DND-41 (cell line): Measurements from ENCODE around the gene RBPJ.
"Not testable (repeated sequence)": the region's sequence is repeated elsewhere in the genome, so short reads cannot be mapped to it uniquely, and the experiment has no call there.

Experiments
- ATAC-seq: fragments of 200-7000 bp; cut with Tn5 transposase; 3 replicates; pipeline ENCODE4 v1.9.1; 2021; ENCODE audit warnings: low read depth; ENCODE audit not compliant: insufficient read depth
- DNase-seq: peaks from one replicate; pipeline ENCODE4 v3.0.0-alpha.2; 2020
- H2AFZ ChIP-seq: 2 replicates; pipeline ENCODE4 v1.6.0; 2012; ENCODE audit warnings: low read depth, low read length
- H3K27ac ChIP-seq: 2 replicates; pipeline ENCODE4 v1.5.1; 2012; ENCODE audit warnings: low read length, inconsistent platforms
- H3K27me3 ChIP-seq: fragments of 200-600 bp; sonication (generic); 2 replicates; pipeline ENCODE4 v1.6.0; 2012; ENCODE audit warnings: low read length, mild to moderate bottlenecking, inconsistent platforms; ENCODE audit not compliant: insufficient read depth, poor library complexity
- H3K36me3 ChIP-seq: 2 replicates; pipeline ENCODE4 v1.5.1; 2012; ENCODE audit warnings: low read length, inconsistent platforms; ENCODE audit not compliant: insufficient read depth
- H3K4me1 ChIP-seq: 2 replicates; pipeline ENCODE4 v1.5.1; 2012; ENCODE audit warnings: mild to moderate bottlenecking, low read length; ENCODE audit not compliant: insufficient read depth
- H3K4me2 ChIP-seq: 2 replicates; pipeline ENCODE4 v1.6.0; 2012; ENCODE audit warnings: mild to moderate bottlenecking, moderate library complexity, low read length, inconsistent platforms; ENCODE audit not compliant: insufficient read depth
- H3K4me3 ChIP-seq, 2 experiments: fragments of 200-600 bp in 1 of 2; shearing (Covaris generic) in 1 of 2; 2 replicates each; pipeline ENCODE4 v1.5.1; 2012 to 2016; ENCODE audit warnings: inconsistent platforms in 2 of 2, low read length in 2 of 2, mild to moderate bottlenecking in 2 of 2, low read depth in 1 of 2, moderate library complexity in 1 of 2
- H3K79me2 ChIP-seq: 2 replicates; pipeline ENCODE4 v1.6.0; 2012; ENCODE audit warnings: low read length, inconsistent platforms; ENCODE audit not compliant: insufficient read depth
- H3K9ac ChIP-seq: 2 replicates; pipeline ENCODE4 v1.6.0; 2012; ENCODE audit warnings: low read depth, mild to moderate bottlenecking, inconsistent platforms, low read length, moderate library complexity
- H3K9me3 ChIP-seq: 2 replicates; pipeline ENCODE4 v1.5.1; 2012; ENCODE audit warnings: low read length, moderate library complexity, mild to moderate bottlenecking, inconsistent platforms; ENCODE audit not compliant: insufficient read depth, severe bottlenecking
- H4K20me1 ChIP-seq: 2 replicates; pipeline ENCODE4 v1.6.0; 2012; ENCODE audit warnings: low read length; ENCODE audit not compliant: insufficient read depth
- EZH2 ChIP-seq: IDR thresholded peaks from 3 replicates; pipeline ENCODE4 v1.6.1; 2012; ENCODE audit warnings: borderline replicate concordance, low read depth, mild to moderate bottlenecking, moderate library complexity, low read length, inconsistent platforms; ENCODE audit not compliant: severe bottlenecking
- TF ChIP-seq, protein P1 (sequence below): IDR thresholded peaks from 2 replicates; pipeline ENCODE4 v1.5.1; 2012; ENCODE audit warnings: borderline replicate concordance, low read length, moderate library complexity, mild to moderate bottlenecking; ENCODE audit not compliant: poor library complexity, severe bottlenecking; ENCODE audit errors: extremely low read depth

The RBPJ gene

DNA sequence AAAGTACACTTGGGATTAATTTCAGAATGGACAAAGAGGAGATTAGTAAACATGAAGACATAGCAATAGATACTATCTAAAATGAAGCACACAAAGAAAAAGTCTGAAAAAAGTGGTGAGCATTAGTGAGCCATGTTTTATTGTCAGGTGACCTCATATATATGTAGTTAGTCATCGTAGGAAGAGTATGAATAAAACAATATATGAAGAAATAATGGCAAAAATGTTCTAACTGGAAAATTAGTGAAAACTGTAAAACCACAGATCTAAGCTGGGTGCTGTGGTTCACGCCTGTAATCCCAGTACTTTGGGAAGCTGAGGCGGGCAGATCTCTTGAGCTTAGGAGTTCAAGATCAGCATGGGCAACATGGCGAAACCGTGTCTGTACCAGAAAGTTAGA, 67.9 kb downstream of the RBPJ start:
- DNase-seq, result no peak
- Histone ChIP-seq H3K4me2 (no peak overlapping the region), H2AFZ (no peak overlapping the region), H3K9me3 (peaks cover 2% of the 10 kb centered on the region), H3K4me3 (no peak overlapping the region), H3K27ac (no peak overlapping the region), H3K4me1 (0 out of 2 replicates have a peak, but pooled peaks cover 4% of the 10 kb centered on the region), H3K79me2 (peaks cover 3% of the 10 kb centered on the region; the same call in 1 of the 2 replicates), H4K20me1 (peaks cover 13% of the 10 kb centered on the region; the same call in 1 of the 2 replicates), H3K36me3 (peaks cover 24% of the 10 kb centered on the region), H3K27me3 (no peaks in the 10 kb centered on the region), H3K9ac (no peak overlapping the region)
- TF ChIP-seq, protein P1, sequence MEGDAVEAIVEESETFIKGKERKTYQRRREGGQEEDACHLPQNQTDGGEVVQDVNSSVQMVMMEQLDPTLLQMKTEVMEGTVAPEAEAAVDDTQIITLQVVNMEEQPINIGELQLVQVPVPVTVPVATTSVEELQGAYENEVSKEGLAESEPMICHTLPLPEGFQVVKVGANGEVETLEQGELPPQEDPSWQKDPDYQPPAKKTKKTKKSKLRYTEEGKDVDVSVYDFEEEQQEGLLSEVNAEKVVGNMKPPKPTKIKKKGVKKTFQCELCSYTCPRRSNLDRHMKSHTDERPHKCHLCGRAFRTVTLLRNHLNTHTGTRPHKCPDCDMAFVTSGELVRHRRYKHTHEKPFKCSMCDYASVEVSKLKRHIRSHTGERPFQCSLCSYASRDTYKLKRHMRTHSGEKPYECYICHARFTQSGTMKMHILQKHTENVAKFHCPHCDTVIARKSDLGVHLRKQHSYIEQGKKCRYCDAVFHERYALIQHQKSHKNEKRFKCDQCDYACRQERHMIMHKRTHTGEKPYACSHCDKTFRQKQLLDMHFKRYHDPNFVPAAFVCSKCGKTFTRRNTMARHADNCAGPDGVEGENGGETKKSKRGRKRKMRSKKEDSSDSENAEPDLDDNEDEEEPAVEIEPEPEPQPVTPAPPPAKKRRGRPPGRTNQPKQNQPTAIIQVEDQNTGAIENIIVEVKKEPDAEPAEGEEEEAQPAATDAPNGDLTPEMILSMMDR, result no peak
- TF ChIP-seq EZH2, result no peak
- ATAC-seq, result no peak

DNA sequence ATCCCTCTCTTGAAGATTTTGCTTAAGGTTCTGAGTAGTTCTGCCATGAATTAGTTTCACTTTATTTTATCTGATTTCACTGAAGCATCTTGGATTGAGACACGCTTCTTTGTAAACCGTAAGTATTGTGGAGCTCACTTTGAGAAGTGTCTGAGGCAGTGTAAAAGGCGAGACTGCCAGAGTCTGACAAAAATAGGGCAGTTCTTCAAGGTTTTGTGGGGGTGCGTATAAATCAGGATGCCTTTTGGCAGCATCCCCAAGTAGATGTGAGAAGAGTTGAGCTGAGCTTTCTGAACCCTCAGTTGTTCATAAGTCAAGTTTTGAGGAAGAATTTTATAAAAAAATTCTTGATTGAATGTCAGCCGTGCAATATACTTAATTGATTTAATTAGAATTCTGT, 76.3 kb downstream of the RBPJ start:
- Histone ChIP-seq H3K9ac (no peak overlapping the region), H3K79me2 (no peaks in the 10 kb centered on the region), H3K27me3 (no peaks in the 10 kb centered on the region), H3K36me3 (0 out of 2 replicates have a peak, but pooled peaks cover 6% of the 10 kb centered on the region), H3K4me3 (no peak overlapping the region), H3K27ac (no peak overlapping the region), H4K20me1 (peaks cover 3% of the 10 kb centered on the region; the same call in 1 of the 2 replicates), H3K4me2 (no peak overlapping the region), H3K9me3 (no peaks in the 10 kb centered on the region), H3K4me1 (no peaks in the 10 kb centered on the region), H2AFZ (no peak overlapping the region)
- ATAC-seq (no peak), DNase-seq (no peak)
- TF ChIP-seq, protein P1, result no peak
- TF ChIP-seq EZH2, result no peak

GRCh38 chr4:26400132-26400531, 79.3 kb downstream of the RBPJ start:
- no peak overlapping the region for H3K9ac ChIP-seq
- H2AFZ ChIP-seq, result no peak overlapping the region
- no peaks in the 10 kb centered on the region for H3K4me1 ChIP-seq
- no peaks in the 10 kb centered on the region for H3K79me2 ChIP-seq
- ATAC-seq (no peak), DNase-seq (no peak)
- H4K20me1 ChIP-seq, result peaks cover 3% of the 10 kb centered on the region; the same call in 1 of the 2 replicates
- H3K4me2 ChIP-seq, result no peak overlapping the region
- peaks cover 5% of the 10 kb centered on the region for H3K9me3 ChIP-seq
- TF ChIP-seq, protein P1, result no peak
- no peak for TF ChIP-seq EZH2
- H3K27ac ChIP-seq, result no peak overlapping the region
- 0 out of 2 replicates have a peak, but pooled peaks cover 9% of the 10 kb centered on the region for H3K36me3 ChIP-seq
- no peak overlapping the region for H3K4me3 ChIP-seq
- no peaks in the 10 kb centered on the region for H3K27me3 ChIP-seq

DNA sequence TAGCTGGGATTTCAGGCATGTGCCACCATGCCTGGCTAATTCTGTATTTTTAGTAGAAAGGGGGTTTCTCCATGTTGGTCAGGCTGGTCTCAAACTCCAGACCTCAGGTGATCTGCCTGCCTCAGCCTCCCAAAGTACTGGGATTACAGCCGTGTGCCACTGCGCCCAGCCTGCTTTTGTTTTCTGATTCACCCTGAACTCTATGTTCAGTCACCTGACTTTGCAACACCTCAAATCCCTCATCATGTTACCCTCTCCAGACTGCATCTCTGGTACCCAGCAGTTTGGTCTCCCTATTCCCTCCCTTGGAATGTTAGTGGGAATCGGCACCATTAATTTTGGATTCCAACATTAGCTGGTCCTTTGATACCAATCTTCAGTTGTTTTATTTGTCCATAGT, 81.2 kb downstream of the RBPJ start:
- not testable (repeated sequence) for H3K4me1 ChIP-seq, H3K4me2 ChIP-seq, H3K4me3 ChIP-seq, H2AFZ ChIP-seq, H3K27me3 ChIP-seq, DNase-seq, H4K20me1 ChIP-seq, H3K9ac ChIP-seq, ATAC-seq, H3K27ac ChIP-seq, H3K79me2 ChIP-seq
- Histone ChIP-seq H3K36me3 (peaks cover 24% of the 10 kb centered on the region), H3K9me3 (peaks cover 17% of the 10 kb centered on the region)
